ENCODE data around the gene SUN2. TPM values are rescaled to one million over a fixed set of nuclear protein-coding genes. Genes with fewer than 3 reads are reported as not detected.

Gene SUN2
- total RNA-seq, 2 experiments from 2014 or later = 120 to 121 TPM

DNA sequence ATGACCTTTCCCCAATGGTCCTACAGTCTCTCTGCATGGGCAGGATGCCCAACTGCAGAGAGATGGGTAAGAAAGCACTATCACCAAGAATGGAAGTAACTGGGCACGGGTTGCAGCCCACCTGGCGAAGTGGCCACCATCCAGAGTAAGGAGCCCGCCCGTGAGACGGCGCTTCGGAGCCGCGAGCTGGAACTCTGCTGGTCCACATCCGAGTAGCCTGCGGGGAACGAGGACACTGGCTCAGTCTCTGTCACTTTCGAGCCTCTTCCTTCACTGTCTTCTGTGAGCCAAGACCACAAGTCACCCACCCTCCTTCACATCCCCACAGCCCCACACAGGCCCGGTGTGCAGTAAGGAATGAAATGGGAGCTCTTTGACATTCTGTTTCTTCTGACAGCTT is 5.7 kb downstream of the SUN2 start:
- peak overlapping the region; percentile 7 for H3K27ac Mint-ChIP-seq

GRCh38 chr22:38748487-38749136 is 7.2 kb downstream of the SUN2 start:
- intact Hi-C loops (cut with micrococcal nuclease) = no loop called here
- no peak for DNase-seq
- Mint-ChIP-seq H3K36me3 (ENCODE audit: low read depth) (peaks cover 56% of the 10 kb centered on the region), H3K27me3 (ENCODE audit: low read depth) (no peaks in the 10 kb centered on the region), H3K4me1 (ENCODE audit: low read depth) (peaks cover 39% of the 10 kb centered on the region), H3K9me3 (no peaks in the 10 kb centered on the region), H3K27ac (peak overlapping the region; percentile 82), H3K4me3 (no peak overlapping the region)
- CTCF ChIA-PET = interaction anchor here (1.2 to 3.6 kb wide), 3 partner anchors 17 to 24 kb away, joined by 4 to 9 read pairs (median 6); no protein-coding TSS in a partner anchor

More for the DNA sequence above, 5.7 kb downstream of the SUN2 start:
- H3K27me3 Mint-ChIP-seq (ENCODE audit: low read depth) = no peaks in the 10 kb centered on the region
- CTCF ChIA-PET = no interaction called here
- peaks cover 42% of the 10 kb centered on the region for H3K4me1 Mint-ChIP-seq (ENCODE audit: low read depth)
- intact Hi-C loops (cut with micrococcal nuclease) = loop anchor here (10.0 kb wide), 1 partner anchor 545 kb away; the partner anchor contains the start of gene MAFF
- no peak overlapping the region for H3K4me3 Mint-ChIP-seq
- no peak for DNase-seq
- H3K9me3 Mint-ChIP-seq = no peaks in the 10 kb centered on the region
- H3K36me3 Mint-ChIP-seq (ENCODE audit: low read depth) = peaks cover 46% of the 10 kb centered on the region

GRCh38 chr22:38745676-38746460 is 9.9 kb downstream of the SUN2 start:
- CTCF ChIA-PET = interaction anchor here (0.9 to 3.6 kb wide), 3 partner anchors 13 to 23 kb away, joined by 3 to 14 read pairs (median 9); no protein-coding TSS in a partner anchor
- Mint-ChIP-seq H3K9me3 (no peaks in the 10 kb centered on the region), H3K36me3 (ENCODE audit: low read depth) (peaks cover 57% of the 10 kb centered on the region), H3K4me3 (no peak overlapping the region), H3K27ac (peak overlapping the region; percentile 53), H3K27me3 (ENCODE audit: low read depth) (no peaks in the 10 kb centered on the region), H3K4me1 (ENCODE audit: low read depth) (peaks cover 19% of the 10 kb centered on the region)
- DNase-seq = no peak
- intact Hi-C loops (cut with micrococcal nuclease) = no loop called here

DNA sequence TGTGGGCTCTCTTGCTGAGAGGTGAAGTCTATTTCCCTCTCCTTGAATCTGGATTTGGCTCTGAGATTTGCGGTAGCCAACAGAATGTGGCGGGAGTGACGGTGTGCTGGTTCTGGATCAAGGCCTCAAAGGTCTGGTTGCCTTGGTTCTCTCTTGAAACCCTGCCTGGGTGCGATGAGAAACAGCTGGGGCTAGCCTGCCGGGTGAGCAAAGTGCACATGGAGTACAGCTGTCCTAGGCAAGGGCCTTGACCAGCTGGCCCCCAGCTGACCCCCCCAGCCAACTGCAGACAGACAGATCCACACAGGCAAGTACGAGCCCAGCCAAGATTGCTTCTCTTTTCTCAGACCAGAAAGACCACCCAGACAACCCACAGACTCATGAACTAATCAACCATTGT is 10.8 kb downstream of the SUN2 start:
- Mint-ChIP-seq H3K27me3 (ENCODE audit: low read depth) (no peaks in the 10 kb centered on the region), H3K27ac (peak overlapping the region; percentile 41), H3K4me1 (ENCODE audit: low read depth) (peaks cover 12% of the 10 kb centered on the region), H3K4me3 (no peak overlapping the region), H3K36me3 (ENCODE audit: low read depth) (peaks cover 56% of the 10 kb centered on the region), H3K9me3 (no peaks in the 10 kb centered on the region)
- intact Hi-C loops (cut with micrococcal nuclease) = no loop called here
- no peak for DNase-seq
- CTCF ChIA-PET = interaction anchor here (0.9 to 2.9 kb wide), 2 partner anchors 12 to 24 kb away, joined by 3 to 14 read pairs; no protein-coding TSS in a partner anchor

DNA sequence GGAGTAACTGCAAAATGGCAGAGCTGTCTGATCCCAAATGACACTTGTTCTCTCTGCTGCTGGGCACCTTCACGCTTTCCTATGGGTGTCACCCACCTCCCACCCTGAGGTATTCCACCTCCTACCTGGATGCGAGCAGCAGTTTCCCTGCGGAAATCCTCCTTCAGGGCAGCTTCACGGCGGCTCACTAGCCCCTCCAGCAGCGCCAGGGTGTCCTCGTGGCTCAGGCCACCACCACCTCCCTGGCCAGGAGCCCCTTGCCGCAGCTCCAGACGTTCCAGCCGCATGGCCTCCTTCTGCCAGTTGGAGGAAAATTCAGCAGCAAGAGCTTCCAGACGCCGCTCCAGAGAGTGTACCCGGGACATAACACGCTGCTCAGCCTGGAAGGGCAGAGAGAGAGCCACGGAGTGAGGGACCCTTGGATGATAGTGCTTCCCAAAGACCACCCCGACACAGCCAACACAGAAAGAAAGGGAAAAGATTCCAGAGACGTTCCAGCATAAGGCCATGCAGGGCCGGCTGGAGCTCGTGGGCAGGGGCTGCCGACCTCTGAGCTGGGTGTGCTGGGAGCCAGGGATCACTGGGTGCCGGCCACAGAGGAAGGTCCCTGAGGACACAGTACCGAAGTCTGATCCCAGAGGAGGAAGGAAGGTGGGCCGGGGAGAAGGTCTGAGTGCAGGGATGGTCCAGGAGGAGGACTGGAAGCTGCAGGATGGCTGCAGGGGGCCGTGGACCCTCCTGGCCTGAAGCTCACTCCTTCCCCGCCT is 13.4 kb downstream of the SUN2 start:
- Mint-ChIP-seq H3K27ac (no peak overlapping the region), H3K36me3 (ENCODE audit: low read depth) (peaks cover 50% of the 10 kb centered on the region), H3K27me3 (ENCODE audit: low read depth) (no peaks in the 10 kb centered on the region), H3K4me3 (no peak overlapping the region), H3K4me1 (ENCODE audit: low read depth) (peaks cover 16% of the 10 kb centered on the region), H3K9me3 (no peaks in the 10 kb centered on the region)
- no peak for DNase-seq
- CTCF ChIA-PET = interaction anchor here (0.8 to 1.5 kb wide), 3 partner anchors 8 to 27 kb away, joined by 4 to 5 read pairs (median 4); no protein-coding TSS in a partner anchor
- intact Hi-C loops (cut with micrococcal nuclease) = no loop called here

GRCh38 chr22:38741576-38741975 is 14.2 kb downstream of the SUN2 start:
- DNase-seq = no peak
- Mint-ChIP-seq H3K4me3 (no peak overlapping the region), H3K9me3 (no peaks in the 10 kb centered on the region), H3K36me3 (ENCODE audit: low read depth) (peaks cover 55% of the 10 kb centered on the region), H3K27me3 (ENCODE audit: low read depth) (no peaks in the 10 kb centered on the region), H3K27ac (peak overlapping the region; percentile 63), H3K4me1 (ENCODE audit: low read depth) (peaks cover 22% of the 10 kb centered on the region)
- CTCF ChIA-PET = no interaction called here
- intact Hi-C loops (cut with micrococcal nuclease) = no loop called here

GRCh38 chr22:38741166-38741565 is 14.6 kb downstream of the SUN2 start:
- H3K9me3 Mint-ChIP-seq = no peaks in the 10 kb centered on the region
- DNase-seq = no peak
- H3K36me3 Mint-ChIP-seq (ENCODE audit: low read depth) = peaks cover 55% of the 10 kb centered on the region
- H3K27ac Mint-ChIP-seq = peak overlapping the region; percentile 63
- H3K4me1 Mint-ChIP-seq (ENCODE audit: low read depth) = peaks cover 22% of the 10 kb centered on the region
- intact Hi-C loops (cut with micrococcal nuclease) = no loop called here
- CTCF ChIA-PET = interaction anchor here (1.4 kb wide), 1 partner anchor 16 kb away, joined by 3 read pairs; no protein-coding TSS in a partner anchor
- H3K4me3 Mint-ChIP-seq = no peak overlapping the region
- no peaks in the 10 kb centered on the region for H3K27me3 Mint-ChIP-seq (ENCODE audit: low read depth)

DNA sequence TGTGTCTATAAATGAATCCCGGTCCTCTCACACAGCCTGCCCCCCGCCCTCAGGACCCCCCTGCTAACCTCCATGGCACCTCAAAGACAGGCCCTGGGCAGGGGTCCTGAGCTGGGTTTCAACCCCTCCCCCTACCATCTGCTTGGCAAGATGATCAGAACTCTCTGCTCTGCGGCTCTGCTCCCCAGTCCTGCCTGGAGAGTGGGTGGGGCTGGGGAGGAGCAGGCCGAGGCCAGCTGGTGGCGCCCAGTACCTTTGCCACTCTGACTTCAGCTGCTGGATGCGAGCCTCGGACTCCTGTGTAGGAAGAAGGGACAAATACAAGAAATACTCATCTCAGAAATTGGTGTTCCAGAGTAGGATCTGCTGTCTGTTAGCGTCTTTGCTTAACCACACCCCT is 15.0 kb downstream of the SUN2 start:
- Mint-ChIP-seq H3K36me3 (ENCODE audit: low read depth) (peaks cover 54% of the 10 kb centered on the region), H3K4me3 (no peak overlapping the region), H3K4me1 (ENCODE audit: low read depth) (peaks cover 26% of the 10 kb centered on the region), H3K9me3 (no peaks in the 10 kb centered on the region), H3K27me3 (ENCODE audit: low read depth) (no peaks in the 10 kb centered on the region), H3K27ac (peak overlapping the region; percentile 63)
- CTCF ChIA-PET = interaction anchor here (1.4 kb wide), 1 partner anchor 15 kb away, joined by 3 read pairs; no protein-coding TSS in a partner anchor
- intact Hi-C loops (cut with micrococcal nuclease) = no loop called here
- DNase-seq = no peak

GRCh38 chr22:38740116-38740723 is 15.6 kb downstream of the SUN2 start:
- intact Hi-C loops (cut with micrococcal nuclease) = no loop called here
- H3K4me1 Mint-ChIP-seq (ENCODE audit: low read depth) = peaks cover 30% of the 10 kb centered on the region
- H3K27ac Mint-ChIP-seq = peak overlapping the region; percentile 8
- peaks cover 49% of the 10 kb centered on the region for H3K36me3 Mint-ChIP-seq (ENCODE audit: low read depth)
- CTCF ChIA-PET = interaction anchor here (0.6 to 1.4 kb wide), 3 partner anchors 15 to 67 kb away, joined by 3 to 5 read pairs (median 3); no protein-coding TSS in a partner anchor
- DNase-seq = no peak
- no peak overlapping the region for H3K4me3 Mint-ChIP-seq
- no peaks in the 10 kb centered on the region for H3K27me3 Mint-ChIP-seq (ENCODE audit: low read depth)
- H3K9me3 Mint-ChIP-seq = no peaks in the 10 kb centered on the region

DNA sequence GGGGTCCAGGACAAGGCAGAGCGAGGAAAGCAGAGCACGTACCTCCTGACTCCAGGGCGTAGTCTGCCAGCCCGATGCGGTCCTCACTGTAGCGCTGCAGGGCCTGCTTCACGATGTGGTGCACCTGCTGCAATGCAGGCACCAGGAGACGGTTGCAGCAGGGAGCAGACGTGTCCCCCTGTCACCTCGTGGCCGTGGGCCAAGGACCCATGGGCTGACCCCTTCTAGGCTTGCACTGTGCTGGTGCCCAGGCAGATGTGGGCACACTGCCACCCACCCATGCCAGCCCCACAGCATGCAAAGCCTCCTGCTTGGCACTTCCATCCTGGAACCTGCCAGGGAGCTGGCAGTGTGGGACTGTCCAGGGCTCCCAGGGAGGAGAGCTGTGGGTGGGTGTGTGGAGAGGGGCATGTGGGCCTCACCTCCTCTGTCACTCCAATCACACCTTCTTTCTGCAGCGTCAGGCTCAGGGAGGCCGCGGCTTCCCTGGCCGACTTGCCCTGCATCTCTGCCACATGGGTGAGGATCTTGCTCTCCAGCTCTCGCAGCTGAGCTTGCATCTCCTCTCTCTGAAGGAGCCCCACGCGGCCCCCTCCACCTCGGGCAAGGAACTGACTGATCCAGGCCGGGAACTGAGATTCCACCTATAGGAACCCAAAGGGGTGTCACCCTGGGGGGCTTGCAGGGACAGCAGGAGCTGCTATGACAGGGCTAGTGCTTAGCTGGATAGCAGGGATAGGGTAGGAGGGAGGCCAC is 16.3 kb downstream of the SUN2 start:
- H3K27ac Mint-ChIP-seq = no peak overlapping the region
- H3K27me3 Mint-ChIP-seq (ENCODE audit: low read depth) = no peaks in the 10 kb centered on the region
- H3K36me3 Mint-ChIP-seq (ENCODE audit: low read depth) = peaks cover 42% of the 10 kb centered on the region
- no peak overlapping the region for H3K4me3 Mint-ChIP-seq
- intact Hi-C loops (cut with micrococcal nuclease) = no loop called here
- CTCF ChIA-PET = interaction anchor here (0.6 to 1.4 kb wide), 3 partner anchors 14 to 67 kb away, joined by 3 to 5 read pairs (median 3); no protein-coding TSS in a partner anchor
- no peak for DNase-seq
- peaks cover 29% of the 10 kb centered on the region for H3K4me1 Mint-ChIP-seq (ENCODE audit: low read depth)
- H3K9me3 Mint-ChIP-seq = no peaks in the 10 kb centered on the region

DNA sequence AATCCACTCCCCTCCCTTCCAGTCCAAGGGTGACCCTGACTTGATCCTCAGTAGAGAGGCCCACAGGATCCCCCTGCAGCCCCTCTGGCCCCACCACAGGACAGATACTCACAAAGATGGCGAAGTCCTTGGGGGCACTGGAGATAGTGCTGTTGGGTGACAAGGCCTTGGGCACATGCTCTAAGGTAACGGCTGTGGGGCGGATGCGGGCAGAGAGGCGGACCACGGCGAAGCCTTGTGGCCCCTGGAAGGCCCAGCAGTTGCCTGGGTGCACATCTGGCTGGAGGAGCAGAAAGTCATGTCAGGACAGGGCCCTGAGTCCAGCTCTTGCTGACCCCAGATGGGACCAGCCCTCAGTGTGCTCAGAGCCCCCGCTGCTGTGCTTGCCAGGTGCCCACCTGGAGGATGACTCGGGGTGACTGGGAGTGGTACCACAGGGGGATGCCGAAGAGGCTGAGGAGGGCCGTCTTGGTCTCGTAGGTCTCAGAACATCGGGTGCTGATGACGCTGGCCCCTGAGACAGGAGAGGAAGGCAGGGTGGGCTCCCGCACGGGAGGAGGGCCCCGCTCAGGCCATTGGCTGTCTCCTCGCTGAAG is 17.2 kb downstream of the SUN2 start:
- H3K27ac Mint-ChIP-seq = peak overlapping the region; percentile 58
- no peak overlapping the region for H3K4me3 Mint-ChIP-seq
- CTCF ChIA-PET = no interaction called here
- peaks cover 27% of the 10 kb centered on the region for H3K4me1 Mint-ChIP-seq (ENCODE audit: low read depth)
- no peaks in the 10 kb centered on the region for H3K27me3 Mint-ChIP-seq (ENCODE audit: low read depth)
- H3K36me3 Mint-ChIP-seq (ENCODE audit: low read depth) = peaks cover 38% of the 10 kb centered on the region
- no peak for DNase-seq
- intact Hi-C loops (cut with micrococcal nuclease) = no loop called here
- H3K9me3 Mint-ChIP-seq = no peaks in the 10 kb centered on the region

All from activated naive CD4-positive, alpha-beta T cell treated with anti-CD3 and anti-CD28 coated beads for 36 hours (primary cell).